GM19099 (cell line): ENCODE measurements around the gene CYB561D2.

Experiments
- POLR2A ChIP-seq: IDR thresholded peaks from 3 replicates; pipeline ENCODE4 v1.6.1; 2011; ENCODE audit warnings: low read depth; ENCODE audit not compliant: insufficient read length; ENCODE audit errors: extremely low read depth

Gene CYB561D2

DNA sequence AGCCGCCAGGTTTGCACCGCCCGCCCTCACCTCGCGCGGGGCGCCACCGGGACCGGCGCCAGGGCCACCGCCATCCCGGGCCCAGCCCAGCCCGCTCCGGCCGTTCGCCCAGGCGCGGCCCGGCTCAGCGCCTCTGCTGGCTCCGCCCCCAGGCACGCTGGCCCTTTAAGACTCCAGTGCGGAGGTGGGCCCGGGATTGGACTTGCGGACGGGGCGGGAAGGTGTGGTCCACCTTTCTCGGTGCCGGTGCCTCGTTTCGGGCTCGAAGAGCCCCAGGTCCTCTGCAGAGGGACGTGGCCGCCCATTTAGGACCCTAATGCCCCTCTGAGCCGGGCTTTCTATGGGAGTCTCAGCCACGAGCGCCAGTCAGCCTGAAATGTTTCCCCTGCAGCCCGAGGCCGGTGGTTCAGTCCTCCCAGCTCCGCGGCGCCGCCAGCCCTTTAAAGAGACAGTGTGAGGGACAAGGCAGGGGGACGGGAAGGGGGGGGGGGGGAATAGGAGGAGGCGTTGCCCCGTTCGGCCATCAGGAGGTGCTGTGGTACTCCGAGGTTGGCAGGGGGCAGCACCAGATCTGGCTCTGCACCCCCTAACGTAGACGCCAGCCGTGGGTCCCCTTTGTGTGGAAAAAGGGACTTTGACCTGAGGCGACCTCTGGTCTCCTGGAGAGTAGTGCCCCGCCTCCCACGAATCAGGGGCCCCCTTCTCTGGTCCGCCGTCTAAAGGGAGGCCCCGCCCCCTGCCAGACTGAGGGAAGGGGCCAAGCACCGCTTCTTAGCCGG lies 29.1 kb upstream of the CYB561D2 start:
- peak; percentile 76 for TF ChIP-seq POLR2A

- TF ChIP-seq POLR2A, result no peak
Measured at GRCh38 chr3:50322115-50322385, 28.6 kb upstream of the CYB561D2 start.

DNA sequence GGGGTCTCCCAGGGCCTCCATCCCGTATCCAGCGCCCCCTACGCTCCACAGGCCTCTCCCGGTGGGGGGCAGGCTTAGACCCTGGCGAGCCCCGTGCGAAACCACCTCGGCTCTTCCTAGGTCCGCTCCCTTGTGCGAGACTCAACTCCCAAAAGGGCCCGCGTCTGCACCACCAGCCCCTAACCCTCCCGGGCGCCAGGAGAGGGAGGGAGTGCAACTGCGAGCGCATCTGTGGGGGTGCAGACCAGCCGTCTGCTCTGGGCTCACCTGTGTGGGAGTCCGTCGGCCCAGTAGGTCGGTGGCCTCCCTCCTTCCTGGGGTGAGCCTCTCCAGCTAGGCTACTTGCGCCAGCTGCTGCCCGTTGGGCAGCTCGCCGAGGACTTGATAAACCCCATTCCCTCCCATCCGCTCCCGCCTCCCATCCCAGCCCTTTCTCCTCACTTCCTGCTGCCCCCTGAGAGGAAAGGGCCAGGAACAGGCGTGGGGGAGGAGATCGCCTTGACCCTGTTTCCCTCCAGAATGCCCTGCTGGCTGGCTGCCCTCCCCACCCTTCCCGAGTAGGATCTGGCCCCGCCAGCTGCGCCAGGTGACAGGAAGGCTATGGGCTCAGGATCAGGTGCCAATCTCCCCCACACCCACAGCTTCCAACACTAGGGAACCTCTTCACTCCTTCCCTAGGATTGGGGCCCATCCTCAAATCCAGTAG lies 28.1 kb upstream of the CYB561D2 start, which contains the start of gene HYAL2:
Gene HYAL2, minus strand, starts transcription at position 360 of the 706 bp plus-strand sequence. CDS start 2,256 bp downstream, outside the sequence.
- no peak for TF ChIP-seq POLR2A

GRCh38 chr3:50323092-50323600 lies 27.5 kb upstream of the CYB561D2 start:
- no peak for TF ChIP-seq POLR2A

GRCh38 chr3:50323614-50324199 lies 27.0 kb upstream of the CYB561D2 start:
- no peak for TF ChIP-seq POLR2A

- TF ChIP-seq POLR2A, result no peak
Measured at GRCh38 chr3:50324351-50325112, 26.1 kb upstream of the CYB561D2 start.

DNA sequence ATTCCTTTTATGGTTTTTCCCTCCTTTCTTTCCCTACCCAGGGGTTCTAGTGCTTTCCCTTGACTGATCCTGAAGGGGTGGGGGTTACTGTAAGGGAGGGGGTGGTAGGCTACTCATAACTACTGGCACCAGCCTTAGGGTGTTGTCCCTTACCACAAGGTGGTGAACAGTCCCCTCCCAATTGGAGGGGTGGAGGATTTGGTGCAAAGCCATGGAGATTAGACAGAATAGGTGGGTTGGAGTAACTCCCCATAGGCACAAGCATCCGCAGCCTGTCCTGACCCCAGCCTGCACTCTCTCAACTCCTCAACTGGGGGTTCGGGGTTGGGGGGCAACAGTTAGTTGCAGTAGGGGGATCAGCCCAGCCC lies 25.6 kb upstream of the CYB561D2 start:
- TF ChIP-seq POLR2A, result no peak

DNA sequence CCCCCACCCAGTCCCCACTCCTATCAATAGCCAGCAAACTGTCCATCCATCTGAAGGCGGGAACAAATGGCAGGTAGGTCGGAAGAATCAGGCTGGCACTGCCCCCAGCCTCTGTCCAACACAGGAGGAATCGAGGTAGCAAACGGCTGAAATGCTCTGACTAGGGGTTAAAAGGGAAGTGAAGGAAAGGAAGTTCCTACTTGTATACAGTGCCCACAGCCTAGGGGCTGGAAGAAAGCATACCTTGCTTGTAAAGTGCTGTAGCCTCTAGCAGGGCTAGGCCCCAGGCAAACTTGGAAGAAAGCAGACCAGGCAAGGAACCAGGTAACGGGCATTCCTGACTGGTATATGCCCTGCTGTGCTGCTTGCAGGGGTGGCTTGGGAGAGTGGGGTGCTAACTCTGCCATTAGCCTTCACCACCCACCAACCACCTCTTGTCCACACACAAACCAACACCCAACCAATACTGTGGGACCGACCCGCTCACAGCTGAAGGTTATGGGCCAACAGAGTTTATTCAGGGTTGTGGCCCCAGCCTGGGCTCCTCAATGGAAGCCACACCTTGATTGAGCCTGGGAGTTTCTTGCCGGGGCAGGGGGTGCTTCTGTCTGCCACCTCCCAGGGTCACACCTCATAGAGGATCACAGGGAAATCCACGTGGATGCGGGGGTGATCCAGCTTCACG lies 25.0 kb upstream of the CYB561D2 start:
- no peak for TF ChIP-seq POLR2A

GRCh38 chr3:50326182-50326541 lies 24.5 kb upstream of the CYB561D2 start:
- no peak for TF ChIP-seq POLR2A

- TF ChIP-seq POLR2A, result no peak
Measured at GRCh38 chr3:50327129-50327528, 23.5 kb upstream of the CYB561D2 start.

GRCh38 chr3:50327943-50328691 lies 22.5 kb upstream of the CYB561D2 start, which contains the start of gene TUSC2:
Gene TUSC2, minus strand, starts transcription at chr3:50328223. Its CDS starts 124 bp downstream, at chr3:50328099.
- TF ChIP-seq POLR2A, result peak; percentile 92

GRCh38 chr3:50330330-50330729 lies 20.3 kb upstream of the CYB561D2 start:
- TF ChIP-seq POLR2A, result no peak

GRCh38 chr3:50331364-50331907 lies 19.2 kb upstream of the CYB561D2 start:
- no peak for TF ChIP-seq POLR2A
